ENCODE results near the gene AGK. TPM values are rescaled to one million over a fixed set of nuclear protein-coding genes. Genes with fewer than 3 reads are reported as not detected.

AGK gene
- total RNA-seq, 2 donors from 2014 or later, result 27.8 to 28.3 TPM

GRCh38 chr7:141649865-141650634, 98.8 kb downstream of the AGK start:
- H3K9me3 ChIP-seq, result no peaks in the 10 kb centered on the region
- ATAC-seq (ENCODE audit: insufficient number of reproducible peaks, low FRiP score, low read depth) (peak; percentile 86), DNase-seq (ENCODE audit: low spot score) (peak; percentile 25)
- no peaks in the 10 kb centered on the region for H3K36me3 ChIP-seq
- TF ChIP-seq CTCF (IDR thresholded peaks at IDR 0.05), result peak; percentile 58
- H3K4me3 ChIP-seq, result no peak overlapping the region
- H3K4me1 ChIP-seq (ENCODE audit: control insufficient read depth in 1 of 2, low read depth in 2 of 2), result peaks cover 12 to 24% of the 10 kb centered on the region in 2 donors
- H3K27ac ChIP-seq, result peak overlapping the region; percentile 48 to 58
- H3K27me3 ChIP-seq (replicated peaks; ENCODE audit: insufficient read depth), result no peaks in the 10 kb centered on the region

GRCh38 chr7:141651417-141651816, 100.2 kb downstream of the AGK start:
- Histone ChIP-seq H3K36me3 (no peaks in the 10 kb centered on the region), H3K9me3 (no peaks in the 10 kb centered on the region), H3K4me3 (no peak overlapping the region), H3K27me3 (replicated peaks; ENCODE audit: insufficient read depth) (no peaks in the 10 kb centered on the region), H3K4me1 (ENCODE audit: control insufficient read depth in 1 of 2, low read depth in 2 of 2) (peaks cover 12 to 24% of the 10 kb centered on the region in 2 donors), H3K27ac (no peak overlapping the region)
- no peak for TF ChIP-seq CTCF (IDR thresholded peaks at IDR 0.05)
- no peak for ATAC-seq (ENCODE audit: insufficient number of reproducible peaks, low FRiP score, low read depth)
- DNase-seq (ENCODE audit: low spot score), result no peak

GRCh38 chr7:141652691-141653090, 101.5 kb downstream of the AGK start:
- Histone ChIP-seq H3K36me3 (no peaks in the 10 kb centered on the region), H3K27me3 (replicated peaks; ENCODE audit: insufficient read depth) (no peaks in the 10 kb centered on the region), H3K27ac (no peak overlapping the region), H3K4me1 (ENCODE audit: control insufficient read depth in 1 of 2, low read depth in 2 of 2) (peaks cover 12 to 24% of the 10 kb centered on the region in 2 donors), H3K4me3 (no peak overlapping the region), H3K9me3 (no peaks in the 10 kb centered on the region)
- ATAC-seq (ENCODE audit: insufficient number of reproducible peaks, low FRiP score, low read depth) (no peak), DNase-seq (ENCODE audit: low spot score) (no peak)
- no peak for TF ChIP-seq CTCF (IDR thresholded peaks at IDR 0.05)

GRCh38 chr7:141654551-141654950, 103.3 kb downstream of the AGK start:
- Histone ChIP-seq H3K36me3 (no peaks in the 10 kb centered on the region), H3K27ac (no peak overlapping the region)
- no peak for DNase-seq (ENCODE audit: low spot score)

GRCh38 chr7:141659501-141659900, 108.3 kb downstream of the AGK start:
- ATAC-seq (ENCODE audit: insufficient number of reproducible peaks, low FRiP score, low read depth), result no peak

More at GRCh38 chr7:141654551-141654950, 103.3 kb downstream of the AGK start:
- TF ChIP-seq CTCF (IDR thresholded peaks at IDR 0.05), result peak; percentile 48
- Histone ChIP-seq H3K9me3 (no peaks in the 10 kb centered on the region), H3K4me1 (ENCODE audit: control insufficient read depth in 1 of 2, low read depth in 2 of 2) (peaks cover under 1 to 8% of the 10 kb centered on the region in 2 donors), H3K27me3 (replicated peaks; ENCODE audit: insufficient read depth) (no peaks in the 10 kb centered on the region), H3K4me3 (no peak overlapping the region)
- ATAC-seq (ENCODE audit: insufficient number of reproducible peaks, low FRiP score, low read depth), result peak; percentile 33

More at GRCh38 chr7:141659501-141659900, 108.3 kb downstream of the AGK start:
- no peak overlapping the region for H3K4me3 ChIP-seq
- H3K9me3 ChIP-seq, result no peaks in the 10 kb centered on the region
- peaks cover 17% of the 10 kb centered on the region for H3K36me3 ChIP-seq
- H3K27ac ChIP-seq, result no peak overlapping the region
- no peaks in the 10 kb centered on the region for H3K27me3 ChIP-seq (replicated peaks; ENCODE audit: insufficient read depth)
- H3K4me1 ChIP-seq (ENCODE audit: control insufficient read depth in 1 of 2, low read depth in 2 of 2), result no peaks in the 10 kb centered on the region
- DNase-seq (ENCODE audit: low spot score), result no peak
- no peak for TF ChIP-seq CTCF (IDR thresholded peaks at IDR 0.05)
